HG03196 (cell line): Measurements from ENCODE around the gene KCNJ12.

Source experiments
- ATAC-seq: cut with Tn5 transposase; IDR thresholded peaks from one replicate; pipeline ENCODE4 v1.9.1; 2021; ENCODE audit not compliant: unreplicated experiment

Gene KCNJ12

DNA sequence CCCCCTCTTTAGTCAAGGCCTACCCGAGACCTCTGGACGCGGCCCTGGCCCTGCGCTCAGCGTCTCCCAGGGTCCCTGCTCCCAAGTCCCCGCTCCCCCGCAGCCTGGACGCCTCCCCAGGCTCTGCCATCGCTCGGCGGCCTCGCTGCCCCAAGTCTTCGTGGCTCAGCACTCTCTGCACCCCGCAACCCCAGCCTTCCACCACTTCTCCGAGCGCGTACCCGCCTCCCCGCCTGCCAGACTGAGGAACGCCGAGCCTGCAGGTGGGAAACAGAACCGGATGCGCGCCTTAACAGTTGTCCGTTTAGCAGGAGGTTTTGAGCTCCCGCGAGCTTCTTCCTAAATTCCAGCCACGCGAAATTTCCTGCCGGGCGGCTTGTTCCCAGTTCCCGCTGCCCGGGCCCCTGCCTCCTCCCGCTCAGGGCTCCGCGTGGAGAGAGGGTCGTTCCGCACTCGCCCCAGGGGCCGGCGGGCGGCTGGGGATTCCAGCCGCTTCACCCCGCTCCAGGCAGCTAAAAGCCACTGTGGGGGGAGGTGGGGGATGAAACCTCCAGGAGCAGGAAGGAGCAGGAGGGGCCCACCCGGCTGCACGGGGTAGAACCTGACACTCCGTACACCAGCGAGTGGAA, 87.7 kb downstream of the KCNJ12 start:
- ATAC-seq = no peak

GRCh38 chr17:21464611-21465021, 88.5 kb downstream of the KCNJ12 start:
- ATAC-seq = no peak

GRCh38 chr17:21466550-21466949, 90.4 kb downstream of the KCNJ12 start:
- no peak for ATAC-seq

DNA sequence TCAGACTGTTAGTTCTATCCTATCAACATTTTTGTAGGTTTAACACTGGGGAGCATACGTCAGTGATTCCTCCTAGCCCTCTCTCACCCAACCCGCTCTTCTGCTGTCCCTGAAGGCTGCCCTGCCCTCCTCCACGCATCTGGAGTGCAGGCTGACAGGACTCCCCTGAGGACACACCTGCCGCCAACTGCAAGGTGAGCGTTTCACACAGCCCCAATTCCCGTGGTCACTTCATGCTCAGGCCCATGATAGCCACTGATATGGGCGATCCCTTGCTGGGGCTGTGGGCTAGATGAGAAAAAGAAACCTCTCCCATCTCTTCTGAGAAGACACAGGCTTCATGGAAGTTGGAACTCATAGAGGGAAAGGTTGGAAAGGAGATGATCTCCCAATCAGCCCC, 91.0 kb downstream of the KCNJ12 start:
- ATAC-seq = no peak

GRCh38 chr17:21467739-21468490, 91.8 kb downstream of the KCNJ12 start:
- ATAC-seq = no peak
